HCT116 (cell line): ENCODE results near the gene SEPTIN8. TPM values are rescaled to one million over a fixed set of nuclear protein-coding genes. Genes with fewer than 3 reads are reported as not detected.

Experiments used
- ATAC-seq: fragments of 200-7000 bp; cut with Tn5 transposase; 2 replicates; pipeline ENCODE4 v1.9.1; 2020; ENCODE audit warnings: mild to moderate bottlenecking, moderate library complexity
- Bru-seq: library from RNA; stranded (reverse); fragments of 400-500 nt; gene quantifications from one replicate; lab custom pipeline; 2021; lab: Mats Ljungman, UMichigan
- BruChase-seq, 2 experiments: library from RNA; stranded (reverse); fragments of 400-500 nt; gene quantifications; one replicate each; lab custom pipeline; 2021; lab: Mats Ljungman, UMichigan
- BruUV-seq: library from RNA; stranded (reverse); fragments of 400-500 nt; replicated peaks from 2 replicates; lab custom pipeline; 2021; lab: Mats Ljungman, UMichigan
- CTCF ChIA-PET: fragments of 300-600 bp; sonication (Branson Sonifier 250); formaldehyde crosslinking; loops from one replicate; lab custom pipeline; 2021; ENCODE audit warnings: antibody characterized with exemption; lab: Charles Lee
- POLR2A ChIA-PET: fragments of 300-600, 350-600 bp; sonication (Branson Sonifier 250); formaldehyde crosslinking; loops from one replicate; lab custom pipeline; 2021; ENCODE audit warnings: antibody characterized with exemption; lab: Charles Lee
- RAD21 ChIA-PET, 2 experiments: fragments of 300-600 bp; sonication (Branson Sonifier 250); formaldehyde crosslinking; loops; one replicate each; lab custom pipeline; 2023; ENCODE audit warnings: low total read pairs in 2 of 2; ENCODE audit not compliant: uncharacterized antibody in 2 of 2, unreplicated experiment in 2 of 2, low non-redundant PET in 1 of 2; lab: Charles Lee
- DNase-seq: peaks from one replicate; pipeline ENCODE4 v3.0.0-alpha.2; 2010; ENCODE audit warnings: low read depth, low spot score
- H2AFZ ChIP-seq: fragments of 200-600 bp; shearing (Covaris generic), sonication (generic); 2 replicates; pipeline ENCODE4 v1.6.1; 2017; ENCODE audit warnings: low read depth, mixed run types, mixed read lengths, antibody characterized with exemption, low read length; ENCODE audit not compliant: poor library complexity, severe bottlenecking
- H3K27ac ChIP-seq: 2 replicates; pipeline ENCODE4 v1.5.1; 2012; ENCODE audit warnings: low read depth, low read length
- H3K27me3 ChIP-seq: fragments of 200-600 bp; sonication (generic); 2 replicates; pipeline ENCODE4 v1.6.1; 2016; ENCODE audit warnings: mixed run types, low read length, mixed read lengths; ENCODE audit not compliant: insufficient read depth
- H3K36me3 ChIP-seq, 2 experiments: fragments of 200-500 bp in 1 of 2; fragments of 200-600 bp in 1 of 2; sonication (Bioruptor generic) in 1 of 2; sonication (generic) in 1 of 2; 2 replicates each; pipeline versions ENCODE4 v1.5.1 to v1.6.1; 2014 to 2016; ENCODE audit warnings: low read length in 2 of 2, inconsistent platforms in 1 of 2, mixed read lengths in 1 of 2, mixed run types in 1 of 2; ENCODE audit not compliant: insufficient read depth in 2 of 2, control insufficient read depth in 1 of 2
- H3K4me1 ChIP-seq, 2 experiments: fragments of 200-600 bp in 1 of 2; sonication (generic) in 1 of 2; 2 replicates each; pipeline versions ENCODE4 v1.5.1 to v1.6.1; 2012 to 2017; ENCODE audit warnings: low read length in 2 of 2, inconsistent platforms in 1 of 2, mild to moderate bottlenecking in 1 of 2, mixed read lengths in 1 of 2, mixed run types in 1 of 2, moderate library complexity in 1 of 2; ENCODE audit not compliant: insufficient read depth in 2 of 2, control insufficient read depth in 1 of 2
- H3K4me2 ChIP-seq: fragments of 200-600 bp; sonication (generic); 2 replicates; pipeline ENCODE4 v1.6.1; 2017; ENCODE audit warnings: mixed run types, low read length, mixed read lengths
- H3K4me3 ChIP-seq, 2 experiments: fragments of 200-600 bp in 1 of 2; sonication (generic) in 1 of 2; replicated peaks in 1 of 2; 2 replicates each; pipeline ENCODE4 v1.5.1; 2011 to 2016; ENCODE audit warnings: low read length in 2 of 2, control low read depth in 1 of 2, low read depth in 1 of 2, mild to moderate bottlenecking in 1 of 2, mixed read lengths in 1 of 2, mixed run types in 1 of 2
- H3K79me2 ChIP-seq: fragments of 200-600 bp; sonication (generic); 2 replicates; pipeline ENCODE4 v1.6.1; 2017; ENCODE audit warnings: mild to moderate bottlenecking, mixed run types, low read length, moderate library complexity, mixed read lengths; ENCODE audit not compliant: insufficient read depth
- H3K9ac ChIP-seq: fragments of 200-600 bp; sonication (generic); 2 replicates; pipeline ENCODE4 v1.6.1; 2016; ENCODE audit warnings: low read length, mixed read lengths
- H3K9me2 ChIP-seq: fragments of 200-600 bp; sonication (generic), shearing (Covaris generic); 2 replicates; pipeline ENCODE4 v1.6.1; 2017; ENCODE audit warnings: mixed run types, mild to moderate bottlenecking, moderate library complexity; ENCODE audit not compliant: insufficient read depth
- H3K9me3 ChIP-seq, 2 experiments: fragments of 200-500 bp in 1 of 2; fragments of 200-600 bp in 1 of 2; sonication (Bioruptor generic) in 1 of 2; sonication (generic) in 1 of 2; 2 replicates each; pipeline ENCODE4 v1.6.1; 2014 to 2017; ENCODE audit warnings: low read length in 2 of 2, mixed read lengths in 2 of 2, inconsistent platforms in 1 of 2, low read depth in 1 of 2, mild to moderate bottlenecking in 1 of 2, mixed run types in 1 of 2, moderate library complexity in 1 of 2; ENCODE audit not compliant: control insufficient read depth in 1 of 2, insufficient read depth in 1 of 2
- H4K20me1 ChIP-seq: fragments of 200-600 bp; sonication (generic), shearing (Covaris generic); 2 replicates; pipeline ENCODE4 v1.6.1; 2017; ENCODE audit warnings: mixed run types, mild to moderate bottlenecking, moderate library complexity; ENCODE audit not compliant: insufficient read depth
- ATF3 ChIP-seq: IDR thresholded peaks from 2 replicates; pipeline ENCODE4 v1.6.1; 2012
- CBX3 ChIP-seq: IDR thresholded peaks from 2 replicates; pipeline ENCODE4 v1.6.1; 2012; ENCODE audit warnings: low read depth
- CEBPB ChIP-seq: IDR thresholded peaks from 2 replicates; pipeline ENCODE4 v1.6.1; 2012; ENCODE audit warnings: low read depth
- EGR1 ChIP-seq: IDR thresholded peaks from 2 replicates; pipeline ENCODE4 v1.6.1; 2012; ENCODE audit warnings: low read depth
- ELF1 ChIP-seq: IDR thresholded peaks from 2 replicates; pipeline ENCODE4 v1.6.1; 2012; ENCODE audit warnings: low read depth, borderline replicate concordance
- EZH2phosphoT487 ChIP-seq: fragments of 200-600 bp; IDR thresholded peaks from 2 replicates; pipeline ENCODE4 v1.6.1; 2018; ENCODE audit warnings: antibody characterized with exemption, borderline replicate concordance
- FOSL1 ChIP-seq: IDR thresholded peaks from 2 replicates; pipeline ENCODE4 v1.6.1; 2012; ENCODE audit warnings: low read depth
- MAX ChIP-seq: IDR thresholded peaks from 2 replicates; pipeline ENCODE4 v1.6.1; 2012
- POLR2A ChIP-seq: IDR thresholded peaks from 2 replicates; pipeline ENCODE4 v1.7.0; 2011; ENCODE audit warnings: borderline replicate concordance; ENCODE audit not compliant: insufficient read depth, insufficient read length; ENCODE audit errors: extremely low read depth
- POLR2AphosphoS5 ChIP-seq: IDR thresholded peaks from 2 replicates; pipeline ENCODE4 v1.6.1; 2011; ENCODE audit warnings: mild to moderate bottlenecking, low read depth, low read length, moderate library complexity
- RAD21 ChIP-seq: IDR thresholded peaks from 2 replicates; pipeline ENCODE4 v1.6.1; 2012; ENCODE audit warnings: low read depth, mild to moderate bottlenecking
- REST ChIP-seq: IDR thresholded peaks from 2 replicates; pipeline ENCODE4 v1.6.1; 2012; ENCODE audit warnings: low read depth
- SP1 ChIP-seq: IDR thresholded peaks from 2 replicates; pipeline ENCODE4 v1.6.1; 2012; ENCODE audit warnings: low read depth
- SRF ChIP-seq: IDR thresholded peaks from 2 replicates; pipeline ENCODE4 v1.6.1; 2012; ENCODE audit warnings: low read depth
- TCF7L2 ChIP-seq: IDR thresholded peaks from 2 replicates; pipeline ENCODE4 v1.7.0; 2011; ENCODE audit warnings: borderline replicate concordance, inconsistent platforms; ENCODE audit not compliant: insufficient read depth, insufficient read length; ENCODE audit errors: extremely low read depth
- YY1 ChIP-seq: IDR thresholded peaks from 2 replicates; pipeline ENCODE4 v1.6.1; 2011; ENCODE audit warnings: low read length, low read depth, moderate library complexity, mild to moderate bottlenecking; ENCODE audit not compliant: insufficient replicate concordance; ENCODE audit errors: extremely low read depth
- ZBTB33 ChIP-seq: IDR thresholded peaks from 2 replicates; pipeline ENCODE4 v1.6.1; 2011; ENCODE audit warnings: mild to moderate bottlenecking, low read length, moderate library complexity; ENCODE audit not compliant: insufficient replicate concordance; ENCODE audit errors: extremely low read depth
- ZFX ChIP-seq: fragments of 450-650 bp; IDR thresholded peaks from 2 replicates; pipeline ENCODE4 v1.6.1; 2017
- intact Hi-C: fragments of 100-400 bp; cut with micrococcal nuclease; formaldehyde crosslinking; loops from 2 replicates; pipeline ENCODE4 v1.10.0; 2022
- long read RNA-seq: library from polyadenylated mRNA; unstranded; transcript quantifications from one replicate; pipeline ENCODE4 v2.0.0, GENCODE V29; 2021; ENCODE audit not compliant: unreplicated experiment
- polyA plus RNA-seq: library from polyadenylated mRNA; unstranded; fragments of >200 nt; gene quantifications from 2 replicates; pipeline ENCODE4 v1.2.1, GENCODE V29; 2012; ENCODE audit warnings: missing spikeins
- total RNA-seq: library from RNA; stranded (reverse); gene quantifications from one replicate; pipeline ENCODE4 v1.2.1, GENCODE V29; 2021; ENCODE audit not compliant: unreplicated experiment

The SEPTIN8 gene
- total RNA-seq = 34.6 TPM
- 33.0 and 35.8 TPM in 2 replicates for polyA plus RNA-seq
- percentile 54 among the genes with signal in this experiment for Bru-seq, nascent RNA
- BruChase-seq, experiment 1, labeled RNA remaining after a 6-hour chase = percentile 82 among the genes with signal in this experiment
- percentile 69 among the genes with signal in this experiment for BruChase-seq, experiment 2, labeled RNA remaining after a 2-hour chase
- long read RNA-seq, full-length matches to known transcripts = 28 of 72 reads
- long read RNA-seq, partial matches to known transcripts = 7 of 72 reads
- long read RNA-seq, other reads (novel, unspliced or antisense) = 37 of 72 reads

- no peak for TF ChIP-seq EZH2phosphoT487
- TF ChIP-seq REST = no peak
- TF ChIP-seq SP1 = no peak
- peak; percentile 73 for TF ChIP-seq YY1
- TF ChIP-seq ZBTB33 = no peak
- no peak for TF ChIP-seq FOSL1
- no peak for TF ChIP-seq SRF
- TF ChIP-seq EGR1 = no peak
- TF ChIP-seq ATF3 = no peak
- peak; percentile 76 for TF ChIP-seq POLR2AphosphoS5
- TF ChIP-seq ELF1 = no peak
- TF ChIP-seq RAD21 = no peak
- TF ChIP-seq POLR2A = no peak
- no peak for TF ChIP-seq MAX
- no peak for TF ChIP-seq TCF7L2
- 0 out of 2 replicates have a peak, but pooled peaks have one; percentile 32 for TF ChIP-seq ZFX
- TF ChIP-seq CBX3 = no peak
- TF ChIP-seq CEBPB = no peak
- Histone ChIP-seq H3K36me3 (no peaks in the 10 kb centered on the region), H2AFZ (no peak within 1 kb of the TSS), H3K9me3 (no peaks in the 10 kb centered on the region), H3K4me1 (peaks cover 6 to 24% of the 10 kb centered on the region in 2 experiments), H3K79me2 (peaks cover 15% of the 10 kb centered on the region), H3K9ac (peak within 1 kb of the TSS; percentile 68), H4K20me1 (no peaks in the 10 kb centered on the region), H3K4me3 (peak within 1 kb of the TSS; percentile 65 to 71), H3K27me3 (no peaks in the 10 kb centered on the region), H3K9me2 (no peaks in the 10 kb centered on the region), H3K4me2 (peak within 1 kb of the TSS; percentile 89), H3K27ac (peak within 1 kb of the TSS; percentile 55)
- intact Hi-C loops = no loop called here
- DNase-seq (no peak), ATAC-seq (peak; percentile 72)
- POLR2A ChIA-PET = interaction anchor here (0.9 kb wide), 1 partner anchor 11 kb away, joined by 3 read pairs; no protein-coding TSS in a partner anchor
- RAD21 ChIA-PET = no interaction called here
- BruUV-seq = no TSS peak
- CTCF ChIA-PET = no interaction called here
These were observed at the start of gene SEPTIN8 for GRCh38 chr5:132777209-132778069. Gene SEPTIN8, minus strand, starts transcription at chr5:132777239. Its CDS starts 102 bp downstream, at chr5:132777137.
